H1 (cell line): ENCODE data around the gene GJC2. TPM values are rescaled to one million over a fixed set of nuclear protein-coding genes. Genes with fewer than 3 reads are reported as not detected.

Source experiments
- CTCF ChIA-PET: fragments of 300-600 bp; sonication (Branson Sonifier 250); formaldehyde crosslinking; loops from one replicate; lab custom pipeline; 2021; ENCODE audit not compliant: partially characterized antibody; lab: Charles Lee
- POLR2A ChIA-PET: fragments of 300-600 bp; sonication (Branson Sonifier 250); formaldehyde crosslinking; loops from one replicate; lab custom pipeline; 2021; ENCODE audit warnings: inconsistent platforms; ENCODE audit not compliant: partially characterized antibody; lab: Charles Lee
- DNase-seq, 2 experiments: peaks; one replicate each; pipeline versions ENCODE4 v3.0.0 to v3.0.0-alpha.2; 2010 to 2022; ENCODE audit warnings: low spot score in 2 of 2, low read depth in 1 of 2, mixed read lengths in 1 of 2
- FAIRE-seq: peaks from 2 replicates; lab custom pipeline; 2011; peaks lifted over from hg19 to GRCh38; lab: Jason Lieb, UNC
- H2AFZ ChIP-seq: 2 replicates; pipeline ENCODE4 v1.8.1; 2012; ENCODE audit warnings: low read length, inconsistent platforms
- H2AK5ac ChIP-seq: 2 replicates; pipeline ENCODE4 v1.6.1; 2013; ENCODE audit warnings: low read depth, low read length
- H2BK120ac ChIP-seq: replicated peaks from 2 replicates; pipeline ENCODE3; 2013; ENCODE audit warnings: low read depth, low read length, inconsistent platforms
- H2BK12ac ChIP-seq: 2 replicates; pipeline ENCODE4 v1.6.1; 2013; ENCODE audit warnings: low read depth, low read length
- H2BK15ac ChIP-seq: 2 replicates; pipeline ENCODE4 v1.6.1; 2013; ENCODE audit warnings: low read length
- H2BK20ac ChIP-seq: 2 replicates; pipeline ENCODE4 v1.6.1; 2013; ENCODE audit warnings: low read length
- H2BK5ac ChIP-seq: 2 replicates; pipeline ENCODE4 v1.6.1; 2013; ENCODE audit warnings: low read depth, low read length
- H3K14ac ChIP-seq: 2 replicates; pipeline ENCODE4 v1.6.1; 2013; ENCODE audit warnings: inconsistent platforms; ENCODE audit not compliant: insufficient read length
- H3K18ac ChIP-seq: 2 replicates; pipeline ENCODE4 v1.6.1; 2013; ENCODE audit warnings: low read length; ENCODE audit errors: extremely low read depth
- H3K23ac ChIP-seq: 2 replicates; pipeline ENCODE4 v1.6.1; 2013; ENCODE audit warnings: inconsistent platforms; ENCODE audit not compliant: insufficient read length
- H3K23me2 ChIP-seq: 2 replicates; pipeline ENCODE4 v1.6.1; 2013; ENCODE audit warnings: low read depth, low read length
- H3K27ac ChIP-seq: 2 replicates; pipeline ENCODE4 v1.6.1; 2011; ENCODE audit warnings: low read depth, low read length, inconsistent platforms
- H3K27me3 ChIP-seq, 4 experiments: replicated peaks in 1 of 4; 1 replicate in 1 of 4; 2 replicates in 3 of 4; pipeline versions ENCODE4 v1.6.1 to v1.8.1; 2011 to 2013; ENCODE audit warnings: low read length in 3 of 4, mild to moderate bottlenecking in 3 of 4, inconsistent platforms in 2 of 4, mixed read lengths in 2 of 4, moderate library complexity in 1 of 4; ENCODE audit not compliant: control insufficient read depth in 3 of 4, insufficient read depth in 3 of 4; ENCODE audit errors: extremely low read depth in 1 of 4
- H3K36me3 ChIP-seq, 4 experiments: 2 replicates each; pipeline versions ENCODE4 v1.6.1 to v1.8.1; 2011 to 2013; ENCODE audit warnings: mild to moderate bottlenecking in 4 of 4, low read length in 3 of 4, moderate library complexity in 2 of 4, control low read depth in 1 of 4, inconsistent platforms in 1 of 4; ENCODE audit not compliant: insufficient read depth in 4 of 4, control insufficient read depth in 2 of 4
- H3K4ac ChIP-seq: replicated peaks from 2 replicates; pipeline ENCODE3; 2013; ENCODE audit warnings: low read length, low read depth, mixed read lengths, inconsistent platforms; ENCODE audit not compliant: insufficient read length
- H3K4me1 ChIP-seq, 4 experiments: replicated peaks in 1 of 4; 1 replicate in 1 of 4; 2 replicates in 3 of 4; pipeline versions ENCODE4 v1.6.1 to v1.8.1; 2011 to 2013; ENCODE audit warnings: low read length in 3 of 4, inconsistent platforms in 2 of 4, mixed read lengths in 1 of 4; ENCODE audit not compliant: insufficient read depth in 4 of 4, control insufficient read depth in 3 of 4
- H3K4me2 ChIP-seq, 2 experiments: 2 replicates each; pipeline versions ENCODE4 v1.6.1 to v1.8.1; 2011 to 2013; ENCODE audit warnings: low read depth in 2 of 2, low read length in 2 of 2, control low read depth in 1 of 2, inconsistent platforms in 1 of 2, mild to moderate bottlenecking in 1 of 2; ENCODE audit not compliant: insufficient read depth in 1 of 2
- H3K4me3 ChIP-seq, 4 experiments: fragments of 200-600, 300-600 bp in 1 of 4; sonication (generic), shearing (Covaris generic), sonication (Bioruptor Twin) in 1 of 4; 2 replicates each; pipeline versions ENCODE4 v1.5.1 to v1.8.1; 2011 to 2016; ENCODE audit warnings: low read length in 4 of 4, low read depth in 3 of 4, control low read depth in 2 of 4, inconsistent platforms in 2 of 4, mild to moderate bottlenecking in 2 of 4, mixed read lengths in 1 of 4, moderate library complexity in 1 of 4; ENCODE audit not compliant: insufficient read depth in 2 of 4; ENCODE audit errors: extremely low read depth in 1 of 4
- H3K56ac ChIP-seq: replicated peaks from 2 replicates; pipeline ENCODE3; 2013; ENCODE audit warnings: low read depth, mild to moderate bottlenecking, mixed read lengths, low read length, inconsistent platforms; ENCODE audit not compliant: insufficient read length
- H3K79me1 ChIP-seq: 2 replicates; pipeline ENCODE4 v1.6.1; 2013; ENCODE audit warnings: low read depth, low read length, control low read depth
- H3K79me2 ChIP-seq, 2 experiments: 2 replicates each; pipeline versions ENCODE4 v1.6.1 to v1.8.1; 2012 to 2013; ENCODE audit warnings: low read length in 2 of 2, mild to moderate bottlenecking in 2 of 2, inconsistent platforms in 1 of 2; ENCODE audit not compliant: insufficient read depth in 2 of 2, control insufficient read depth in 1 of 2
- H3K9ac ChIP-seq, 4 experiments: replicated peaks in 1 of 4; 1 replicate in 1 of 4; 2 replicates in 3 of 4; pipeline versions ENCODE4 v1.6.1 to v1.8.1; 2011 to 2013; ENCODE audit warnings: low read depth in 3 of 4, low read length in 3 of 4, control low read depth in 2 of 4, mild to moderate bottlenecking in 2 of 4, moderate library complexity in 2 of 4, inconsistent platforms in 1 of 4; ENCODE audit errors: extremely low read depth in 1 of 4
- H3K9me3 ChIP-seq, 2 experiments: 2 replicates each; pipeline versions ENCODE4 v1.6.1 to v1.8.1; 2012 to 2013; ENCODE audit warnings: mild to moderate bottlenecking in 2 of 2, moderate library complexity in 2 of 2, control low read depth in 1 of 2, inconsistent platforms in 1 of 2, low read depth in 1 of 2, low read length in 1 of 2, mixed read lengths in 1 of 2; ENCODE audit not compliant: insufficient read depth in 2 of 2
- H4K20me1 ChIP-seq, 2 experiments: replicated peaks in 1 of 2; 2 replicates each; pipeline versions ENCODE3 to v1.8.1; 2011 to 2013; ENCODE audit warnings: inconsistent platforms in 2 of 2, low read length in 2 of 2, mild to moderate bottlenecking in 1 of 2; ENCODE audit not compliant: insufficient read depth in 2 of 2, control insufficient read depth in 1 of 2
- H4K5ac ChIP-seq: 2 replicates; pipeline ENCODE4 v1.6.1; 2013; ENCODE audit warnings: low read length, low read depth, mixed read lengths, inconsistent platforms; ENCODE audit not compliant: insufficient read length
- H4K8ac ChIP-seq: 2 replicates; pipeline ENCODE4 v1.8.0; 2013; ENCODE audit warnings: mild to moderate bottlenecking, moderate library complexity, low read length, inconsistent platforms; ENCODE audit not compliant: insufficient read depth; ENCODE audit errors: extremely low read depth
- H4K91ac ChIP-seq: replicated peaks from 2 replicates; pipeline ENCODE3; 2013; ENCODE audit warnings: low read length, mixed read lengths, inconsistent platforms; ENCODE audit not compliant: insufficient read length
- CBX8 ChIP-seq: fragments of 300-800, 300-1000 bp; sonication (generic); IDR thresholded peaks from 2 replicates; pipeline ENCODE4 v1.7.1; 2016; ENCODE audit warnings: low read depth, low read length, borderline replicate concordance
- FOSL1 ChIP-seq: IDR thresholded peaks from 2 replicates; pipeline ENCODE4 v1.6.1; 2011; ENCODE audit warnings: mild to moderate bottlenecking, low read depth, low read length, moderate library complexity; ENCODE audit not compliant: insufficient read depth
- HDAC2 ChIP-seq, 2 experiments: fragments of 300-600 bp in 1 of 2; sonication (generic) in 1 of 2; IDR thresholded peaks; 2 replicates each; pipeline ENCODE4 v1.6.1; 2011 to 2012; ENCODE audit warnings: low read depth in 2 of 2, low read length in 2 of 2, mild to moderate bottlenecking in 2 of 2, moderate library complexity in 2 of 2, borderline replicate concordance in 1 of 2, inconsistent platforms in 1 of 2
- SIN3A ChIP-seq, 2 experiments: IDR thresholded peaks in 1 of 2; conservative IDR thresholded peaks in 1 of 2; 2 replicates each; pipeline ENCODE4 v1.6.1; 2011 to 2012; ENCODE audit warnings: low read length in 2 of 2, improper control_type of control experiment in 1 of 2, low read depth in 1 of 2, mild to moderate bottlenecking in 1 of 2
- SRF ChIP-seq: IDR thresholded peaks from 2 replicates; pipeline ENCODE4 v1.6.1; 2011; ENCODE audit warnings: mild to moderate bottlenecking, low read depth, low read length, moderate library complexity
- TBP ChIP-seq: IDR thresholded peaks from 2 replicates; pipeline ENCODE4 v1.6.1; 2011; ENCODE audit warnings: low read depth, low read length, improper control_type of control experiment
- WGBS, 2 experiments: shearing (Covaris generic) in 1 of 2; methylation state at CpG; one replicate each; pipeline versions ENCODE4 v1.1.6 to v1.1.7; 2013 to 2015; ENCODE audit warnings: low lambda C conversion rate in 2 of 2, mixed read lengths in 2 of 2, inconsistent platforms in 1 of 2, low coverage in 1 of 2, missing lambda C conversion rate in 1 of 2; ENCODE audit not compliant: insufficient replicate concordance in 2 of 2, insufficient coverage in 1 of 2, insufficient read length in 1 of 2; ENCODE audit errors: extremely low coverage in 1 of 2, missing lambda C conversion rate in 1 of 2; 5-methylcytosine and 5-hydroxymethylcytosine counted together
- long read RNA-seq, 2 experiments: library from RNA in 1 of 2; library from capped mRNA in 1 of 2; stranded (forward); transcript quantifications; one replicate each; pipeline ENCODE4 v2.0.0, GENCODE V29; 2021; ENCODE audit warnings: inconsistent platforms in 1 of 2
- polyA minus RNA-seq, 3 experiments: library from RNA; depleted of rRNA, polyadenylated mRNA; stranded (reverse); fragments of >200 nt; gene quantifications; 1 replicate in 2 of 3; 2 replicates in 1 of 3; pipeline ENCODE4 v1.2.3, GENCODE V29; 2011
- polyA plus RNA-seq, 7 experiments: library from polyadenylated mRNA; depleted of rRNA in 3 of 7; stranded (reverse) in 5 of 7; unstranded in 2 of 7; fragments of >200 nt in 5 of 7; fragments of 200-250 nt in 2 of 7; gene quantifications; 1 replicate in 5 of 7; 2 replicates in 1 of 7; 4 replicates in 1 of 7; pipeline versions ENCODE4 v1.2.1 to v1.2.3, GENCODE V29; 2011 to 2013; ENCODE audit warnings: missing spikeins in 2 of 7, mixed read lengths in 2 of 7
- total RNA-seq: library from RNA; stranded (reverse); fragmentation: NEBNext Ultra II Directional; extraction: Animal tissue kit (Norgen Biotek cat#: 25700); gene quantifications from 2 replicates; pipeline ENCODE4 v1.2.1, GENCODE V29; 2021
- TF ChIP-seq, protein P1 (sequence below): IDR thresholded peaks from 2 replicates; pipeline ENCODE4 v1.6.1; 2011; ENCODE audit warnings: low read length, improper control_type of control experiment

The GJC2 gene
- total RNA-seq (0.54 and 0.55 TPM in 2 replicates), polyA plus RNA-seq (2011; rRNA removed) (0.17 and 0.28 TPM in 2 replicates), polyA minus RNA-seq (2011; rRNA and poly(A)+ RNA removed) (0.16 and 0.22 TPM in 2 replicates)
- 0.27 TPM for polyA plus RNA-seq (2011; cell fraction: cytosol; rRNA removed)
- 0.54 TPM for polyA plus RNA-seq (2011; cell fraction: nucleus; rRNA removed)
- 0.25 to 0.57 TPM (median 0.40 TPM) in 4 replicates for polyA plus RNA-seq (2012, experiment 1 of 2)
- polyA plus RNA-seq (2012, experiment 2 of 2): 0.10 TPM
- polyA plus RNA-seq (2013, experiment 1 of 2): 0.36 TPM
- 0.40 TPM for polyA plus RNA-seq (2013, experiment 2 of 2)
- polyA minus RNA-seq (2011; cell fraction: cytosol; rRNA and poly(A)+ RNA removed): not detected
- polyA minus RNA-seq (2011; cell fraction: nucleus; rRNA and poly(A)+ RNA removed): 0.60 TPM
- long read RNA-seq, experiment 1, partial matches to known transcripts: 0 of 1 reads
- long read RNA-seq, experiment 1, other reads (novel, unspliced or antisense): 0 of 1 reads
- long read RNA-seq, experiment 2: 0 reads

DNA sequence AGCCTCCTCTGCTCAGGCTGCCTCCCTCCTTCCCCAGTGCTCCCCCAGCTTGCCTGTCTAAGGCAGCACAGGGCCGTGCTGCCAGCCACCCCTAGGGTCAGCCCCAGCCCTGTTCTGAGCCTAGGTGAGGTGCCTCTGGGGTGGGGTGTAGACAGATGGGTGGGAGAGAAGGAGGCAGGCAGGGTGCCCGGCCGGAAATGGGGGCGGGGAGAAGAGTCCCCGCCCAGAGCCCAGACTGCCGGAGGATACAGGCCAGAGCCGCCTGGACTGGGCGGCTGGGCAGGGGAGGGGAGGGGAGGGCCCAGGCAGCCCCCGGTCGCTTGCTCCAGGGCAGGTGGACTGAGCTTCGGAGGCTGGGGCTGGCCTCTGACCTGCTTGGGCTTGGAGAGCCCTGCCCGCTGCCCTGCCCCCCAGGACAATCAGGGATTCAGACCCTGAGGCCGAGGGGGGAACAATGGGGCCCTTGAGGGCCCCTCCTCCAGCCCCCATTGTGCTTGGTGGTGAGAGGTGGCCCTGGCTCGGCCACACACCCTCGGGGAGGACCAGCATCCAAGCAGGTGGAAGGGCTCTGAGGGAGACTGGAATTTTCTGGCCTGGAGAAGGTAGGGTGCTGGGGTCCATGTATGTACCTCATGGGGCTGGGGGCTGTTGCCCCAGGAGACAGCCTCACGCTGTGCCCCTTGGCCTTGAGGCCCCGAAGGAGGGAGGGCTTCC lies at the start of gene GJC2:
GJC2 (plus strand) TSS at position 525 of the 714 bp plus-strand sequence. CDS start 7,829 bp downstream, outside the sequence.
- Histone ChIP-seq H2BK5ac (peak within 1 kb of the TSS; percentile 44; the same call in 1 of the 2 replicates), H3K4ac (peak within 1 kb of the TSS; percentile 23), H3K4me2 (no peak within 1 kb of the TSS; a peak in 2 of 4 replicates), H2AK5ac (0 out of 2 replicates have a peak within 1 kb of the TSS, but pooled peaks have one; percentile 24), H4K20me1 (peaks cover 0 to 9% of the 10 kb centered on the region in 2 experiments), H3K4me3 (no peak within 1 kb of the TSS), H4K8ac (peak within 1 kb of the TSS; percentile 79), H2BK120ac (no peak within 1 kb of the TSS), H2BK20ac (no peak within 1 kb of the TSS), H3K14ac (no peak within 1 kb of the TSS), H3K23ac (no peak within 1 kb of the TSS), H3K18ac (no peak within 1 kb of the TSS; the same call in 1 of the 2 replicates), H2BK15ac (no peak within 1 kb of the TSS), H3K56ac (no peak within 1 kb of the TSS), H2BK12ac (no peak within 1 kb of the TSS), H3K9me3 (no peaks in the 10 kb centered on the region), H3K9ac (no peak within 1 kb of the TSS), H3K4me1 (peaks cover 0 to 10% (median 4%) of the 10 kb centered on the region in 4 experiments; a peak in 1 of 7 replicates), H3K23me2 (no peaks in the 10 kb centered on the region; the same call in 1 of the 2 replicates), H3K36me3 (no peaks in the 10 kb centered on the region), H3K27me3 (no peaks in the 10 kb centered on the region), H3K27ac (0 out of 2 replicates have a peak within 1 kb of the TSS, but pooled peaks have one; percentile 25), H4K91ac (peak within 1 kb of the TSS; percentile 40), H3K79me2 (peaks cover 0 to 3% of the 10 kb centered on the region in 2 experiments; a peak in 1 of 4 replicates), H4K5ac (peak within 1 kb of the TSS; percentile 33), H2AFZ (no peak within 1 kb of the TSS), H3K79me1 (no peaks in the 10 kb centered on the region; the same call in none of the 2 replicates)
- CTCF ChIA-PET: interaction anchor here (1.2 to 2.8 kb wide), 5 partner anchors 13 to 145 kb away, joined by 3 to 10 read pairs (median 5); partner anchors contain the start of gene IBA57
- 85% methylated on average over 6 of the region's 17 CpGs; no CpG with 5 or more reads in 1 of the 2 experiments for WGBS, 2 experiments
- POLR2A ChIA-PET: interaction anchor here (1.0 to 3.1 kb wide), 6 partner anchors 9 to 52 kb away, joined by 3 to 18 read pairs (median 4); partner anchors contain the start of gene GUK1
- FAIRE-seq (no peak), DNase-seq (peak in 1 of 2 experiments; percentile 48)
- no peak for TF ChIP-seq SRF
- TF ChIP-seq CBX8: no peak
- TF ChIP-seq, protein P1, sequence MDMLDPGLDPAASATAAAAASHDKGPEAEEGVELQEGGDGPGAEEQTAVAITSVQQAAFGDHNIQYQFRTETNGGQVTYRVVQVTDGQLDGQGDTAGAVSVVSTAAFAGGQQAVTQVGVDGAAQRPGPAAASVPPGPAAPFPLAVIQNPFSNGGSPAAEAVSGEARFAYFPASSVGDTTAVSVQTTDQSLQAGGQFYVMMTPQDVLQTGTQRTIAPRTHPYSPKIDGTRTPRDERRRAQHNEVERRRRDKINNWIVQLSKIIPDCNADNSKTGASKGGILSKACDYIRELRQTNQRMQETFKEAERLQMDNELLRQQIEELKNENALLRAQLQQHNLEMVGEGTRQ: no peak
- TF ChIP-seq SIN3A (conservative IDR thresholded peaks at IDR 0.05 in 1 of 2, IDR thresholded peaks at IDR 0.05 in 1 of 2; ENCODE audit: low read depth in 1 of 2, low read length in 2 of 2): no peak
- TF ChIP-seq FOSL1: no peak
- no peak for TF ChIP-seq HDAC2 (IDR thresholded peaks at IDR 0.05; ENCODE audit: borderline replicate concordance in 1 of 2, low read depth in 2 of 2, low read length in 2 of 2)
- no peak for TF ChIP-seq TBP
